Measurements from ENCODE around the gene FSTL4. TPM values are rescaled to one million over a fixed set of nuclear protein-coding genes. Genes with fewer than 3 reads are reported as not detected.

FSTL4 gene
- polyA plus RNA-seq, 2 donors = 0.67 to 2.1 TPM

DNA sequence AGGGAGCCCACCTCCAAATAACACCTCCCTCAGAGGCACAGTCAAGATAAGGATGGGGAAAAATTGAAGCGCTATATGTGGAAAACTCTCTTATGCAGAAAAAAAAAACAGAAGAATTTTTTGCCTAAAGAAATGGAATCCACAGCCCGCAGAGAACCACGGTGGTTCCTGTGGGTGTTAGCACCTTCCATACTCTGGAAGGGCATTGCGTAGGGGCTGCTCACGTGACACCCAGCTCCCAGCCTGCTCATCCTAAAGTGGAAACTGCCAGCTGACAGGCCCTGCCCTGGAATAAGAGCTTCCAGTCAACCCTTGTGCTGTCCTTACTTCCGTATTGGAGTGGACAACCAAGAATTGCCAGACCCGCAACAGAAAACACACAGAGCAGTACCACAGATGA is 142.5 kb downstream of the FSTL4 start:
- Histone ChIP-seq H3K4me1 (ENCODE audit: control insufficient read depth in 2 of 2, insufficient read depth in 2 of 2, low read length in 1 of 2) (peaks cover 0 to 3% of the 10 kb centered on the region in 2 donors), H3K9me3 (ENCODE audit: control insufficient read depth in 2 of 2, insufficient read depth in 1 of 2, low read depth in 1 of 2, low read length in 1 of 2) (peaks cover 0 to 4% of the 10 kb centered on the region in 2 donors), H3K27me3 (ENCODE audit: control insufficient read depth in 1 of 2, insufficient read depth in 2 of 2, low read length in 2 of 2) (no peaks in the 10 kb centered on the region), H3K27ac (ENCODE audit: low read depth in 2 of 2, low read length in 1 of 2) (no peak overlapping the region), H3K4me3 (ENCODE audit: low read depth in 1 of 2, low read length in 2 of 2) (no peak overlapping the region), H3K36me3 (ENCODE audit: control insufficient read depth in 2 of 2, insufficient read depth in 2 of 2, low read length in 1 of 2) (no peaks in the 10 kb centered on the region)
- WGBS, 2 donors = 89 to 90% methylated on average over 7 of the region's 7 CpGs

- no peak overlapping the region for H3K27ac ChIP-seq (ENCODE audit: low read depth in 2 of 2, low read length in 1 of 2)
- no peaks in the 10 kb centered on the region for H3K36me3 ChIP-seq (ENCODE audit: control insufficient read depth in 2 of 2, insufficient read depth in 2 of 2, low read length in 1 of 2)
- WGBS, 2 donors = 88 to 96% methylated on average over 2 of the region's 2 CpGs
- peaks cover 0 to 4% of the 10 kb centered on the region in 2 donors for H3K9me3 ChIP-seq (ENCODE audit: control insufficient read depth in 2 of 2, insufficient read depth in 1 of 2, low read depth in 1 of 2, low read length in 1 of 2)
- no peaks in the 10 kb centered on the region for H3K27me3 ChIP-seq (ENCODE audit: control insufficient read depth in 1 of 2, insufficient read depth in 2 of 2, low read length in 2 of 2)
- H3K4me1 ChIP-seq (ENCODE audit: control insufficient read depth in 2 of 2, insufficient read depth in 2 of 2, low read length in 1 of 2) = peaks cover 0 to 3% of the 10 kb centered on the region in 2 donors
- H3K4me3 ChIP-seq (ENCODE audit: low read depth in 1 of 2, low read length in 2 of 2) = no peak overlapping the region
Measured at GRCh38 chr5:133469252-133469651, 143.1 kb downstream of the FSTL4 start.

GRCh38 chr5:133468596-133468995 is 143.7 kb downstream of the FSTL4 start:
- H3K9me3 ChIP-seq (ENCODE audit: control insufficient read depth in 2 of 2, insufficient read depth in 1 of 2, low read depth in 1 of 2, low read length in 1 of 2) = peaks cover 0 to 4% of the 10 kb centered on the region in 2 donors
- no peak overlapping the region for H3K27ac ChIP-seq (ENCODE audit: low read depth in 2 of 2, low read length in 1 of 2)
- H3K27me3 ChIP-seq (ENCODE audit: control insufficient read depth in 1 of 2, insufficient read depth in 2 of 2, low read length in 2 of 2) = no peaks in the 10 kb centered on the region
- 83 to 86% methylated on average over 6 of the region's 6 CpGs for WGBS, 2 donors
- peaks cover 0 to 3% of the 10 kb centered on the region in 2 donors for H3K4me1 ChIP-seq (ENCODE audit: control insufficient read depth in 2 of 2, insufficient read depth in 2 of 2, low read length in 1 of 2)
- H3K4me3 ChIP-seq (ENCODE audit: low read depth in 1 of 2, low read length in 2 of 2) = no peak overlapping the region
- no peaks in the 10 kb centered on the region for H3K36me3 ChIP-seq (ENCODE audit: control insufficient read depth in 2 of 2, insufficient read depth in 2 of 2, low read length in 1 of 2)

GRCh38 chr5:133467826-133468463 is 144.4 kb downstream of the FSTL4 start:
- Histone ChIP-seq H3K4me3 (ENCODE audit: low read depth in 1 of 2, low read length in 2 of 2) (no peak overlapping the region), H3K27ac (ENCODE audit: low read depth in 2 of 2, low read length in 1 of 2) (no peak overlapping the region), H3K36me3 (ENCODE audit: control insufficient read depth in 2 of 2, insufficient read depth in 2 of 2, low read length in 1 of 2) (no peaks in the 10 kb centered on the region), H3K4me1 (ENCODE audit: control insufficient read depth in 2 of 2, insufficient read depth in 2 of 2, low read length in 1 of 2) (no peaks in the 10 kb centered on the region), H3K27me3 (ENCODE audit: control insufficient read depth in 1 of 2, insufficient read depth in 2 of 2, low read length in 2 of 2) (no peaks in the 10 kb centered on the region), H3K9me3 (ENCODE audit: control insufficient read depth in 2 of 2, insufficient read depth in 1 of 2, low read depth in 1 of 2, low read length in 1 of 2) (peaks cover 0 to 4% of the 10 kb centered on the region in 2 donors)
- 75 to 78% methylated on average over 4 of the region's 4 CpGs for WGBS, 2 donors

DNA sequence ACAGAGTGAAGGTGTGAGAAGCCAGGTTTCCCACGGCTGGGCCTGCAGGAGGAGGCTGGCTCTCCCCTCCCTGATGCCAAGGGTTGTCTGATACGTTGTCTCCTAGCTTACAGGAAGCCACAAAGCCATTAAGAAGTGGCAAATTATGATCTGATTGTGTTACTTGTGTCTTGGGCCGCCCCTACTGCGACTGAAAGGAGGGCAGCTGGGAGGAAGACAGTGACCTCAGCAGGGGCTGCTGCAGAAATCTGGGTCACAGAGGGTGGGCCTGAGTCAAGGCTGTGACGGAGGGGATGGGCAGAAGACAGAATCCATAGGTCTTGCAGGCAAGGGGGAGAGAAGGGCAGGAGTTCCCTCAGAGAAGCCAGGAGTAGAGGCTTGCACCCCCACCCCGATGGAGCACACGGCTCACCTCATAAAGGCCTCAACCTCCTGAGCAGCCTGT is 145.0 kb downstream of the FSTL4 start:
- Histone ChIP-seq H3K27ac (ENCODE audit: low read depth in 2 of 2, low read length in 1 of 2) (no peak overlapping the region), H3K4me1 (ENCODE audit: control insufficient read depth in 2 of 2, insufficient read depth in 2 of 2, low read length in 1 of 2) (no peaks in the 10 kb centered on the region), H3K27me3 (ENCODE audit: control insufficient read depth in 1 of 2, insufficient read depth in 2 of 2, low read length in 2 of 2) (no peaks in the 10 kb centered on the region), H3K36me3 (ENCODE audit: control insufficient read depth in 2 of 2, insufficient read depth in 2 of 2, low read length in 1 of 2) (no peaks in the 10 kb centered on the region), H3K9me3 (ENCODE audit: control insufficient read depth in 2 of 2, insufficient read depth in 1 of 2, low read depth in 1 of 2, low read length in 1 of 2) (peaks cover 0 to 4% of the 10 kb centered on the region in 2 donors), H3K4me3 (ENCODE audit: low read depth in 1 of 2, low read length in 2 of 2) (no peak overlapping the region)
- 72 to 77% methylated on average over 7 of the region's 7 CpGs for WGBS, 2 donors

DNA sequence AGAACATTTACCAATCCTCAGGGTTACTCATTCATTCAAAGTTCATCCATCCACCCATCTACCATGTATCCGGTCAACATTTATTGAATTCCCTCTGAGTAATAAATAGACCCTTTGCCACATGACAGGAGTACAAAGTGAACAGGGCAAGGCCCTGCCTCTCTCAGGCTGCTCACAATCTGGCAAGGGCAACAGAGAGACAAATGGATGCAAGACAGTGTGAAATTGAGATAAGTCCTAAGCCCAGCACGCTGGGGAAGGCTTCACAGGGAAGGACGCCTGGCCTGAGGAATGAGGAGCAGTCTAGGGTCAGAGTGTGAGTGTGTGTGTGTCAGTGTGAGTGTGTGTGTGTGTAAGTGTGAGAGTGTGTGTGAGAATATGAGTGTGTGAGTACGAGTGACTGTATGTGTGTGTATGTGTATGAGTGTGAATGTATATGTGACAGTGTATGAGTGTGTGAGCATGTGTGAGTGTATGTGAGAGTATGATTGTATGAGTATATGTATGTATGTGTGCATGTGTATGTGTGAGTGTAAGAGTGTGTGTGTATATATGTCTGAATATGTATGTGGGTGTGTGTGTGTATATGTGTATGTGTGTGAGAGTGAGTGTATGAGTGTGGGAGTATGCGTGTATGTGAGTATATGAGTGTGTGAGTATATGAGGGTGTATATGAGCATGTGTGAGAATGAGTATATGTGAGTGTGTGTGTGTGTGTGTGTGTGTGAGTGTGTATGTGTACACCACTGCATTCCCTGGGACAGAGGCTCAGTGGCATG is 145.6 kb downstream of the FSTL4 start:
- Histone ChIP-seq H3K4me3 (ENCODE audit: low read depth in 1 of 2, low read length in 2 of 2) (no peak overlapping the region), H3K27me3 (ENCODE audit: control insufficient read depth in 1 of 2, insufficient read depth in 2 of 2, low read length in 2 of 2) (no peaks in the 10 kb centered on the region), H3K9me3 (ENCODE audit: control insufficient read depth in 2 of 2, insufficient read depth in 1 of 2, low read depth in 1 of 2, low read length in 1 of 2) (peaks cover 0 to 4% of the 10 kb centered on the region in 2 donors), H3K4me1 (ENCODE audit: control insufficient read depth in 2 of 2, insufficient read depth in 2 of 2, low read length in 1 of 2) (no peaks in the 10 kb centered on the region), H3K36me3 (ENCODE audit: control insufficient read depth in 2 of 2, insufficient read depth in 2 of 2, low read length in 1 of 2) (no peaks in the 10 kb centered on the region), H3K27ac (ENCODE audit: low read depth in 2 of 2, low read length in 1 of 2) (no peak overlapping the region)
- 94 to 95% methylated on average over 5 of the region's 5 CpGs for WGBS, 2 donors

- Histone ChIP-seq H3K36me3 (ENCODE audit: control insufficient read depth in 2 of 2, insufficient read depth in 2 of 2, low read length in 1 of 2) (no peaks in the 10 kb centered on the region), H3K27ac (ENCODE audit: low read depth in 2 of 2, low read length in 1 of 2) (no peak overlapping the region), H3K4me3 (ENCODE audit: low read depth in 1 of 2, low read length in 2 of 2) (no peak overlapping the region), H3K9me3 (ENCODE audit: control insufficient read depth in 2 of 2, insufficient read depth in 1 of 2, low read depth in 1 of 2, low read length in 1 of 2) (peaks cover 0 to 4% of the 10 kb centered on the region in 2 donors), H3K27me3 (ENCODE audit: control insufficient read depth in 1 of 2, insufficient read depth in 2 of 2, low read length in 2 of 2) (no peaks in the 10 kb centered on the region), H3K4me1 (ENCODE audit: control insufficient read depth in 2 of 2, insufficient read depth in 2 of 2, low read length in 1 of 2) (no peaks in the 10 kb centered on the region)
- WGBS, 2 donors = 93 to 97% methylated on average over 6 of the region's 6 CpGs
Measured at GRCh38 chr5:133464013-133464412, 148.3 kb downstream of the FSTL4 start.

GRCh38 chr5:133461796-133462516 is 150.4 kb downstream of the FSTL4 start:
- Histone ChIP-seq H3K27me3 (ENCODE audit: control insufficient read depth in 1 of 2, insufficient read depth in 2 of 2, low read length in 2 of 2) (no peaks in the 10 kb centered on the region), H3K9me3 (ENCODE audit: control insufficient read depth in 2 of 2, insufficient read depth in 1 of 2, low read depth in 1 of 2, low read length in 1 of 2) (peaks cover 0 to 4% of the 10 kb centered on the region in 2 donors), H3K27ac (ENCODE audit: low read depth in 2 of 2, low read length in 1 of 2) (no peak overlapping the region), H3K4me1 (ENCODE audit: control insufficient read depth in 2 of 2, insufficient read depth in 2 of 2, low read length in 1 of 2) (peaks cover 2 to 3% of the 10 kb centered on the region in 2 donors), H3K36me3 (ENCODE audit: control insufficient read depth in 2 of 2, insufficient read depth in 2 of 2, low read length in 1 of 2) (no peaks in the 10 kb centered on the region), H3K4me3 (ENCODE audit: low read depth in 1 of 2, low read length in 2 of 2) (no peak overlapping the region)
- WGBS, 2 donors = 72 to 78% methylated on average over 5 of the region's 5 CpGs

DNA sequence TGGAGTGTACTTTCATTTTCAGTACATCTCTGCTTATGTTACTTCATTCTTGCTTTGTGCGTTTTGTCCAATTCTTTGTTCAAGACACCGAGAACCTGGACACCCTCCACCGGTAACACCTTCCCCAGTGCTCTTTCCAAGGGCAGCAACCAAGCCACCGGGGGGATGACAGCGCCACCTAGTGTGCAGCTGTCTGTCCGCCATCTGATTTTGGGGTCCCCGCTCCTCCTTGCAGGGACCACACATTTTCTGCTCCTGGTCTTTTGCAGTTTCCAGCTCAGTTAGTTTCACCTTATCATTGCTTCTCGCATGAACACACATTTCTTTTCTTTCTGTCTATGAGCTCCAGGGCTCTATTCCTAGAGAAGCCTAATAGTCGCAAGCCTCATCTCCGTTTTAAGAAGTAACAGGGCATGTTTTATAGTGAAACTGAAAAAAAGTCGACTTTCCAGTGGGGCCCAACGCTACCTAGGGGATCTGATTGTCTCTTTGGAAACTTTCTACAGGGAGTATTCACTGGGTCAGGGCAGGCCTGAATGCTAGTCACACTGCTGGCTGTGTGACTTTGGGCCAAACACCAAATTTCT is 152.1 kb downstream of the FSTL4 start:
- H3K4me1 ChIP-seq (ENCODE audit: control insufficient read depth in 2 of 2, insufficient read depth in 2 of 2, low read length in 1 of 2) = peaks cover 7 to 8% of the 10 kb centered on the region in 2 donors
- no peak overlapping the region for H3K27ac ChIP-seq (ENCODE audit: low read depth in 2 of 2, low read length in 1 of 2)
- H3K36me3 ChIP-seq (ENCODE audit: control insufficient read depth in 2 of 2, insufficient read depth in 2 of 2, low read length in 1 of 2) = no peaks in the 10 kb centered on the region
- WGBS, 2 donors = 69 to 74% methylated on average over 12 of the region's 12 CpGs
- no peaks in the 10 kb centered on the region for H3K27me3 ChIP-seq (ENCODE audit: control insufficient read depth in 1 of 2, insufficient read depth in 2 of 2, low read length in 2 of 2)
- no peak overlapping the region for H3K4me3 ChIP-seq (ENCODE audit: low read depth in 1 of 2, low read length in 2 of 2)
- H3K9me3 ChIP-seq (ENCODE audit: control insufficient read depth in 2 of 2, insufficient read depth in 1 of 2, low read depth in 1 of 2, low read length in 1 of 2) = peaks cover 0 to under 1% of the 10 kb centered on the region in 2 donors
